Measurements from ENCODE around the gene SRRD.
"Not testable (repeated sequence)": the region's sequence is repeated elsewhere in the genome, so short reads cannot be mapped to it uniquely, and the experiment has no call there.

Gene SRRD, protein sequence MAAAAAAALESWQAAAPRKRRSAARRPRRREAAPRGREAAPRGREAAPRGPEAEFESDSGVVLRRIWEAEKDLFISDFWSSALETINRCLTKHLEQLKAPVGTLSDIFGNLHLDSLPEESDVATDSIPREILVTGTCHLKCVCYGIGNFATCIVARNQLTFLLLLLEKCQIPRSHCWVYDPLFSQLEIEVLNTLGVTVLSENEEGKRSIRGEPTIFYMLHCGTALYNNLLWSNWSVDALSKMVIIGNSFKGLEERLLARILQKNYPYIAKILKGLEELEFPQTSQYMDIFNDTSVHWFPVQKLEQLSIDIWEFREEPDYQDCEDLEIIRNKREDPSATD

DNA sequence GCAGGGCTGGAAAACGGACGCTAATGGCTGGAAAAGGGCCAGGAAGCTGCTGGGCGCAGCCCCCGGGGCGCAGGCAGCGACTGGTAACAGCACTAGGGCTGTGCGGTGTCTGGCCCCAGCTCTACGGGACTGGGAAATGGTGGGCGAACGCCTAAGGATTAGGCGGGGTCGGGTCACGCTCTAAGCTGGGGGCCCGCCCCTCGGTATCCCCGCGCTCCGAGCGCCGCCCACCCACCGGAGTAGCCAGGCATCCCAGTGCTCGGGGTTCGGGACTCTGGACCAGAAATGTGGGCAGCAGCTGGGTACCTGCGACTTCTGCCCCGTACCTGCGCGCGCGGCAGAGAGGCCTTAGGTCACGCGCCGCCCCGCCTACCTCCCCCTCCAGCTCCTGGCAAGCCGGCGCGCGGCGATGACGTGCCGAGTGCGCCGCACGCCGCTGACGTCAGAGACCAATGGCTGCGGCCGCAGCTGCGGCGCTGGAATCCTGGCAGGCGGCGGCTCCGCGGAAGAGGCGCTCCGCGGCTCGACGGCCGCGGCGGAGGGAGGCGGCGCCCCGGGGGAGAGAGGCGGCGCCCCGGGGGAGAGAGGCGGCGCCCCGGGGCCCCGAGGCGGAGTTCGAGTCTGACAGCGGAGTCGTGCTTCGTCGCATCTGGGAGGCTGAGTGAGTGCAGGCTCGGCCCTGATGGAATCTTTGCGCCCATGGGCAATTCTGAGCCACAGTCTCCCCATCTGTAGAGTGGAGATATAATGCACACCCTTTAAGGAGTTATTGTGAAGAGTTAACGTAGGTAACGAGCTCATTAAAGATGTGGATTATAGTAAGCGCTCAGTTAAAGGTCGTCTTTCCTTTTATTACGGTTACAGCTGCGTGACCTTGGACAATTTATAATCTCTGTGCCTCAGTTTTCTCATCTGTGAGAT is at the start of gene SRRD, which contains the start of gene HPS4:
Gene SRRD, plus strand, starts transcription at position 439 of the 921 bp plus-strand sequence. Its CDS starts 14 bp downstream, at position 453.
Gene HPS4, minus strand, starts transcription at position 345 of the 921 bp plus-strand sequence. CDS start 2,021 bp downstream, outside the sequence.
- peak; percentile 92 for DNase-seq (ENCODE audit: low read depth)

DNA sequence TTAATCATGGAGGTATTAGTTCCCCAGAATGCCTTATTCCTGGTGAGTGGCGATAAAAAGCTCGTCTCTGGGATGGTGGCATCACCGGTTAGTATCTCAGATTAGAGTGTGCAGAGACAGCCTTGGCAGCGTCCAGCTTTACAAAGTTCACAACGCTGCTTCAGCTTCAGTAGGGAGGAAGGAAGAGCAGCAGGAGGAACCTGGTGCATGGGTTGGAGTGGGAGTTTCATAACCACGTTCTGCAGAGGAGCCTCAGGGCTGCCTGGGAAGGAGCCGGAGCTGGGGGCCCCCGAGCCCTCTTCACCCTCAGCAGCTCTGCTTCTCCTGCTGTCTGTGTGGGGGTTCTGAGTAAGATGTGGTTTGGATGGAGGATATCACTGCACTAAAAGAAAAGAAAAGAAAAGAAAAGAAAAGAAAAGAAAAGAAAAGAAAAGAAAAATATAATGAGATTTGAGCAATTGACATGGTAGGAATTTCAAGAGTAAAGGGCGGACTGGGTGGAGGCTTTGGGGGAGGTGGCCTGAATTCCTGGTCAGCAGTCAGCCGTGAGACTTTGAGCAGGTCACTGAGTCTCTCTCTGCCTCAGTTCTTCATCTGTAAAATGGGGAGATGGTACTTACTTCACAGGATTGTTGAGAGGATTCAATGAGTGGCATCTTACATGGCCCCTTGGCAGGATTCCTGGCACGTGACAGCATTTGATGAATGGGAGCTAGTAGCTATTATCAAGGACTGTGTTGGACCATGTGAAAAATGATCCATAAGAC is 48.2 kb upstream of the SRRD start:
- DNase-seq (ENCODE audit: low read depth), result no peak

DNA sequence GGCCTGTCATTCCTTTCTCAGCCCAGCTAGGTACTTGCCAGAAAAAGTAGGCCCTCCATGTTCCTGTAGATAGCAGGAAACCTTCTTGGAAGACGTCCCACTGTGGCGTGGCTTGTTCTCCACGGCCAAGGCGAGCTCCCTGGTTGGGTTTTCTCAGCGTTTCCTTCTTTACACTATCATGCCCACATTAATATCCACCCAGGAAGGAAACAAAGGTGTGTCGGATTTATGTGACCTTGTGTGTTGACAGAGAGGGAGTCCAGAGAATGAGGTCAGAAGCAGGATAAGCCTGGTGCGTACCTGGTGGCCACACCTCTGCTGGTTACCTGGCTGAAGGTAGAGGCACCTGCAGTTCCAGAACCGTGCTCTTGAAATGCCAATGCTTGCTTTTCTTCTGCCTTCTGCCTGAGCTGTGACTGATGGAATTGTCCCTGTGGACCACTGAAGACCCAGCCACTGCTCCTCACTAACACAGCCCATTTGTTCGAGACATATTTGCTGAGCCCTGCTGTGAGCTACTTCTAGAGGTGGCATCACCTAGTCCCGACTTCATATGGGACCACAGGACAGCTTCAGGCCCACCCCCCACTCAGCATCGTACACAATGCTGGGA is 46.7 kb upstream of the SRRD start:
- no peak for DNase-seq (ENCODE audit: low read depth)

DNA sequence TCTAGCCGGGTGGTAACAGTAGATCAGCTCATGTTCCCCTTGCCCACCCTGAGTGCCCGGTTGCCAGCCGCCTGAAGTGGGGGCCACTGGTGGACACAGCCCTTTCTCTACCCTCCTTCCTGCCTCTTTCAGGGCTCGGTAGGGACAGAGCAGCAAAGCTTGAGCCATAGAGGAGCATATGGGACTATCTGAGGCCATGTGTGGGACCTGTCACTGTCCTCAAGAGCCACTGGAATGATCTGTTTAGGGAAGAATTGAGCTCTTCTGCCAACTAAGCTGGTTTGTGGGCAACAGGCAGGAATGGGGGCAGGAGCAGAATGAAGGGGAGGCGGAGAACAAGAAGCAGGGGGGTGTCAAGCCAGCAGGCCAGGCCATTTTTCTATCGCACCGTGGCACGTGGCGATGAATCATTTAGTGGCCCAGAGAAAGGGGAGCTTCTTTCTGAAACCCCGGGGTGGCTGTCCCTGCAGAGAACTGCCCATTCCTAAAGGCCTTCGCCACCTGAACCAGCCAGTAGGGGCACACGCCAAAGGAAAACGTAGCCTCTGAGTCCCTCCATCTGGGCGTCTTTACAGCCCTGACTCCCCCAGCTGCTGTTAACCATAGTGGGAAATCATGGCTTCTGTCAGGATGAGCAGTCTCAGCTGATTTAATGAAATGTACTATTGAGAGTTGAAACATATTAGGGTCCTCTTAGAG is 45.8 kb upstream of the SRRD start:
- no peak for DNase-seq (ENCODE audit: low read depth)

DNA sequence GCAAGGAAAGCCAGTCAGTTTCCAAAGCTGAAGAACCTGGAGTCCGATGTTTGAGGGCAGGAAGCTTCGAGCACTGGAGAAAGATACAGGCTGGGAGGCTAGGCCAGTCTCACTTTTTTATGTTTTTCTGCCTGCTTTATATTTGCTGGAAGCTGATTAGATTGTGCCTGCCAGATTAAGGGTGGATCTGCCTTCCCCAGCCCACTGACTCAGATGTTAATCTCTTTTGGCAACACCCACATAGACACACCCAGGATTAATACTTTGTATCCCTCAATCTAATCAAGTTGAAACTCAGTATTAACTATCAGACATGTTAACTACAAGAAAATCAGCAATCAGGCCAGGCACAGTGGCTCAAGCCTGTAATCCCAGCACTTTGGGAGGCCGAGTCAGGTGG is 44.9 kb upstream of the SRRD start:
- DNase-seq (ENCODE audit: low read depth), result not testable (repeated sequence)

DNA sequence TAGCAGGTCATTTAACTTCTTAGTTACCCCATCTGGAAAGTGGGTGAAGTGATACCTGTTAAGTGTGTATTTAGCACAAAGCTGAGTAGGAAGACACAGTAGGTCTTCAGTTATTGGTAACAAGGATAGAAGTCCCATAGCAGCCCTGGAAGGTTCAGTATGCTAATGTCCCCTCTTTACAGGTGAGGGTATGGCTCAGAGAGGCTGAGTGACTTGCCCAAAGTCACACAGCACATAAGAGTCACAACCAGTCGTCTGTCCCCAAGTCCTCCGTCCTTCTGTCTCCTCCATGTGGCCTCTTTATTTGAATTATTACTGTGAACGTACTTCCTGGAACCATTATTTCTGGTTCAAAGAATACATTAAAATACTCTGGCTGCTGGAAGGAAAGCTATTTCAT is 44.1 kb upstream of the SRRD start:
- no peak for DNase-seq (ENCODE audit: low read depth)

DNA sequence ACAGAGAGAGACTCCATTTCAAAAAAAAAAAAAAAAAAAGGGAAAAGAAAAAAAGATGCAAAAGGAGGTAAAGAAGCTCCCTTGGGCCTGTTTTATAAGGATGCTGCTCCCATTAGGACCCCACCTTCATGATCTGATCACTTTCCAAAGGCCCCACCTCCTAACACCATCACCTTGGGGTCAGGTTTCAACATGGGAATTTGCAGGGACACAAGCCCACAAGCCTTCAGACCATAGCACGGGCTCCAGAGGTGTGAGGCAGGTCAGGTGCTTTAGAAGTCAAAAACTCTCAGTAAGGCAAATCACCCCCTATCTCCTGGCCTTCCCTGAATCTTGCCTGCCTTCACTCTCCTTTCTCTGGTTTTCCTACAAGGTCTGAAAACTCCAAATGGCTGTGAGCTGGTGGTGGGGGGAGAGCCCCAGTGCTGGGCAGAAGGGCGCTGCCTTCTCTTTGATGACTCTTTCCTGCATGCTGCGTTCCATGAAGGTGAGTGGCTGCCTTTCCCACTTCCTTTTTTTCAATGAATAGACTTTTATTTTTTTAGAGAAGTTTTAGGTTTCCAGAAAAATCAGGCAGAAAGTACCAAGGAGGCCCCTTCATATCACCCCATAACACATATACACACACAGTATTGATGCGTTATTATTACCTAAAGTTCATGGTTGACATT is 41.5 kb upstream of the SRRD start:
- no peak for DNase-seq (ENCODE audit: low read depth)

DNA sequence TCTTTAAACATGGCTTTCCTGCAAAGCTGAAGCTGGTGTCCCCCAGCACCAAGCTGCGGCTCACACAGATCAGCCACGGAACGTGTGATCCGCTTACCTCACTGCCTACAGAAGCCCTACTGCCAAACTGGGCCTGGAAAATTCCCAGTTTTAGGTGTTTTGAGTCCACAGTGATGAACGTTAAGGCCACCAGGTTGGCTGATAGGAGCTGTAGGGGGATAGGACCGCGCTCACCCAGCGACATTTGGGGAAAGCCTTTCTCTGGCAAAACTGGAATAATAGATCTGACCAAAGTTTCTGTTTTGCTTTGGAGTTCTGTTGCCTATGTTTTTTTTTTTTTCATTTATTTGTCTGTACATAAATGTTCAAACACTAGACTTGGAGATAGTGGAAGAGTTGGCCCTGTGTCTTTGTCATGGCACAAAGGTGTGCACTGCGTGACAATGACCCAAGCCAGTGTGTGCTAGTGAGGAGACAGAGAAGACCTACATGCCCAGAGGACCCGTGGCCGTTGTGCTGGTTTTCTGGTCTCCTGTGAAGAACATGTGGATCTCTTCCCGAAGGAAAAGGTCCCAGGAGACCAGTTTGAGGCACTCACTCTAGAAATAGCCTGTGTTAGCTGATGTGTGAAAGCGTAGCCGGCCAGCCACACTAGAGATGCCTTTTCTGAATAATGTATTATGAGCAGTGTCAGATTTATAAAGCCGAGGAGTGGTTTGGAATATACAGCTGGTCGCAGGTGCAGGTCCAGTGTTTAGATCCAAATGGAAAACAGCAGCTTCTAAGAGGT is 39.6 kb upstream of the SRRD start:
- DNase-seq (ENCODE audit: low read depth), result no peak

DNA sequence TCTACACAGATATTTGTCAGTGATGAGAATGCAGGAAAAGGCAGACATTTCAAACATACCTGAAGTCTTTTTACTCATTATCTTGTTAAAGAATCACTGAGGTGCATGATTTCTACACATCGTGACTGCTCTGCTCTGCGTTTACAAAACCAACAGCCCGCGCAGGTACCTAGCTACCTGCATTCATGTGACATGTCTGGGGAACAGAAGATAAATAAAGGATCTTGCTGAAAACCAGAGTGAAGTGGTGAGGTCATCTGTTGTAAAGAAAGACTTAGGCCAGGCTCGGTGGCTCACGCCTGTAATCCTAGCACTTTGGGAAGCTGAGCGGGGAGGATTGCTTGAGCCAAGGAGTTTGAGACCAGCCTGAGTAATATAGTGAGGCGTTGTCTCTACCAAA is 38.9 kb upstream of the SRRD start:
- DNase-seq (ENCODE audit: low read depth), result no peak

DNA sequence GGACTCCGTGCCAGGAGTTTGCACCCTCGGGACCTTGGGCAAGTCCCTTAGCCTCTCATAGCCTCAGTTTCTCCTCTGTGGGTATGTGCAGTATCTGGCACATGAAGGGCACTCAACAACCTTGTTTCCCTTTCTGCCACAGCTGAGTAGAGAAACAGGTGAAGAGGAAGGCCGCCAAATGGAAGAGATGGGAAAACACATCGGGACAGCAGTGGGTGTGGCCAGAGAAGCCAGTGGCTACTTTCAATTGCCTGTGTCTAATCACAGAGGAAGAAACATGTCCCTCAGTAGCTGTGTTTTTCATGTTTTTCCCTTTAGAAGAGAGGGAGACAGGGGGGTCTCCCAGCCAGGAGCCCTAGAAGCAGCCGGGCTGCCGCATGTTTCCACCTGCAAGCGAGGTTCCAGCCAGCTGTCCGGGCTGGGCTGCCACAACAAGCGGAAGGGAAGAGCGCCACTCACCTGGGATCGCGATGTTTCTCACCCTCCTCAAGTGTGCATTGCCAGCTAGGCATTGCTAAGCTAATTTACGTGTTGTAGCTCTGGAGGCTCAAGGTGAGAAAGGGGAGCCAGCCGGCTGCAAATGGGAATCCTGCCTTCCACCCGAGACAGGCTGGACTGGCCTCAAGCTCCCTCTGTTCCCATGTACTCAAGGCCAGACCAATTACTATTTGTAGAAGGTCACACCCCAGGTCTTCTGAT is 38.0 kb upstream of the SRRD start:
- no peak for DNase-seq (ENCODE audit: low read depth)

DNA sequence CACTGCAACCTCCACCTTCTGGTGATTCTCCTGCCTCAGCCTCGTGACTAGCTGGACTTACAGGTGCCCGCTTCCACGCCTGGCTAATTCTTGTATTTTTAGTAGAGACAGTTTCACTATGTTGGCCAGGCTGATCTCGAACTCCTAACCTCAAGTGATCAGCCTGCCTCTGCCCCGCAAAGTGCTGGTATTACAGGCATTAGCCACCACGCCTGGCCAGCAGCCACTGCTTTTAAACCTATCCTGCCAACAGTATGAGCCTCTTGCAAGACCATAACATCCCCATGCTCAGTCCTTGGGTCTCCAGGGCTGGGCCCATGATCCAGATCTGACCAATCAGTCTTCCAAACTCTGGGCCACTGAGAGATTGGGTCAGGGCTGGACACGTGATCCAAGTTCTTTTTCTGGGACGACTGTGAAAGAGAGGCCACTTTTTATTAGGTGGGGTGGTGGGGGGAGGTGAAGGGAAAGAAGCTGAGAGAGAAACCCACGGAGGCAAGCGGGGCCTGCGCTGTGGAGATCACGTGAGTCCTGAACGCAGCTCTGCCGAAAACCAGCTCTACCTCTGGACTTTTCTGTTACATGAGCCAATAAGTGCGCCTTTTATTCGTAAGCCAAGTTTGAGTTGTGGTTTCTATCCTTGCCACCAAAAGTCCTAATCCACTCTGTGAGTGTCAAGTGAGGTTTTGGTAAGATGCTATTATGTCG is 36.7 kb upstream of the SRRD start:
- no peak for DNase-seq (ENCODE audit: low read depth)

DNA sequence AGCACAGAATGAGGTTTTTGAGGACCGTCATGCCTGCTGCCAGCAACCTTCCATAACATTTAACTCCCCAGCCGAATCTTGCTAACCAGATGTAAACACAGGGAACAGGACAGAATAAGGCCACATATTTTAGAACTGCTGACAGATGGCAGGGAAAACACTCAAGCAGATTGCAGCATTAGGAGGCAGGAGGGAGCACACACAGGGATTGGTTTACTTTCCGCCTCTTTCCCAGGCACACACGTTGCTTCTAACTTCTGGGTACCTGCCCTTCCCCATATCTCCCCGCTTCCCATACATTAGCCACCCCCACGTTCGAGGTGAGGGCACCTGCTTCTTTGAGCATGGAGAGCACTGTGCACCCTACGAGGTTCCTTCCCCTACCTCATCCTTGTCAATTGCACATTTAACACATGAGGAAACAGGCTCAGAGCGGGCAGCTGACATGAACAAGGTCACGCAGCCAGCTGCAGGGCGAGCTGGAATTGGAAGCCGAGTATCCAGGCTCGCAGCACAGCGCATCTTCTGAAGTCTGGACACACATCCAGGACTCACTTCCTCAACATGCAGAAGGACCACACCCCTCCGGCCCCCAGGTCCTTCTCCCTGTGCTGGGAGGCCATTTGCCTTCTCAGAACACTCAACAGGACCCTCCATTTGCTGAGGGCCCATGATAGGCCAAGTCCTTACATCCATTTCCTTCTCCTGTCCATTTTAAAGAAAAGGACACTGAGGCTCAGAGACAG is 35.9 kb upstream of the SRRD start:
- no peak for DNase-seq (ENCODE audit: low read depth)

DNA sequence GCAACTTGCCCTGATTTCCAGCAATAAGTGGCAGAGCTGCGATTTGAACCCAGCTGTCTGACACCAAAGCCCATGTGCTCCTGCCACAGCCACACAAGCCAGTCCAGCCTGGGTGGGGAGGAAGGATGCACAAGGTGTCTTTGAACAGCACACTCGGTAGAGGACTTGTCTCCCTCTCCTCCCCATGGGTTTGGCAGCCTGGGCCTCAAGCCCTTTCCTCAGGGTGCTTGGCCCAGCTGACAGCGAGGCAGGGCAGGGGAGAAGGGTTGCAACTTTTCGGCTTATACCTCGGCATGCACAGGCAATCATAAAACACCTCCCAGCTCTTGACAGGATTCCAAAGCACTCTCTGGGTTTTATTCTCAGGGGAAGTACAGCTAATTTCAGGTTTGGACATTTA is 35.3 kb upstream of the SRRD start:
- no peak for DNase-seq (ENCODE audit: low read depth)

DNA sequence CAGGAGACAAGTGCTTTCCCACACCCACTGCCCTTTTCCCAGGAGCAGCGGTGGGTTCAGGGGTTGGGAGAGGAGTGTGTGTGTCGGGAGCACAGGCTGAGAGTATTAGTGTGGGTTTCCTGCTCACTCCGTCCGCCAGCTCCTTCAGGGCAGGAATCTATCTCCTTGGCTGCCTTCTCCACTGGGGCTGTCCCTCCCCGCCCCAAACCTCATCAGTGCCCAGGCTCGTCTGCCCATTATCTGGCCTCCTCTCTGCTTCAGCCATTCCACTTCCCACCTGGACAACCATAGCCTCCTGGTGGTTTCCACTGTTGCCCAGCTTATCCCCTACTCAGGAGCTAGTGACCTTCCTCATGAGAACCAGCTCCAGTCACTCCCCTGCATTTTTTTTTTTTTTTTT is 34.7 kb upstream of the SRRD start:
- no peak for DNase-seq (ENCODE audit: low read depth)

DNA sequence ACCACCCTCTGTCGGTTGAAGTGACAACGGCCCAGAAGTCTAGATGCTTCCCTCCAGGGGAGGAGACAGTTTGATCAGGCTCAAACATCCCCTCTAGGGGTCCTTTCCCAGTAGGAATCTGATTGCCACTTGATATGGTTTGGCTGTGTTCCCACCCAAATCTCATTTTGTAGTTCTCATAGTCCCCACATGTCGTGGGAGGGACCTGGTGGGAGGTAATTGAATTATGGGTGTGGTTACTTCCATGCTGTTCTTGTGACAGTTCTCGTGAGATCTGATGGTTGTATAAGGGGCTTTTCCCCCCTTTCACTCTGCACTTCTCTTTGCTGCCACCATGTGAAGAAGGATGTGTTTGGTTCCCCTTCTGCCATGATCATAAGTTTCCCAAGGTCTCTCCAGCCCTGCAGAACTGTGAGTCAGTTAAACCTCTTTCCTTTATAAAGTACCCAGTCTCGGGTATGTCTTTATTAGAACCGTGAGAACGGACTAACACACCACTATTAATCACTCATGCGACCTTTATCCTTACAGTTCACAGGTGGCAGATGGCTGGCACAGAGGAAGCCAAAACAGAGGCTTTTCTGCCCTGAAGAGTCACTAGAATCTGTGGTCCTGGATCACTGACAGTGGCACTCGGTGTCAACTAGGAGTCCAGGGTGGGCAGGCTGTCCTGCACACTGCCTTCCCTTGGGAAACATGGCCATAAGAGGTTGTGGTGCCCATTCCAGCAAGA is 33.1 kb upstream of the SRRD start:
- DNase-seq (ENCODE audit: low read depth), result no peak

DNA sequence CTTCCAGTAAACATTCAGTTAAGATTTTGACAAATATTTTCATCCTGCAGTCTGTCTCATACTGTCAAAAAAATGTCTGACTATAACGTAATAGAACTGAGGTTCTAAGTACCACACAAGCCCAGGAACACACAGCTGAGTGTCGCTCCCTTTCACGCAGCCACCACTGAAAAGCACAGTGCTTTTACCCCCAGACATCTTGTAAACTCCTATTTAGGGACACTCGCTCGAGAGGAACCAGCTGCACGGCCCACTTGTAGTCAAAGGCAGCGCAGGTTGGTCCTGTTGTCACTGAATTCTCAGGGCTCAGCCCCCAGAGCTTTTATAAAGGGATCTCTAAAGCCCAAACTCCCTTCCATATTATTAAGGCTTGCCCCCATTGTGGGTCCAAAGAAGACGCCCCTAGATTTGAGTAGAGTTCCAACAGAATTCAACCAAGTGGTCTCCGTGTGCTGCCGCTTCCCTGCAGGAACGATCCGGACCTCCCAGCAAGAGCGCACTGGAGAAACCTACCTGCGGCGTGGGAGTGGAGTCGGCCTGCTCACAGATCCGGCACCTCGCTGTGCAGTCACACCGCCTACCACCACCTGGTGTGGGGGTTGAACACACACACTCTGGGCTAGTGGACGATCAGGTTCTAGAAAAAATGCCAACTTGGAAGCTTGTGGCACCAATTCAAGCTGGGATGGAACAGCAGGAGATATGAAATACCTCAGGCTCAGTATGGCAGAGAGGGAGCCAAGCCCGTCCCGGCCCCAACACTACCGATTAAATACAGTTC is 31.3 kb upstream of the SRRD start:
- DNase-seq (ENCODE audit: low read depth), result no peak
